HCT116 (cell line): ENCODE results near the gene C12orf75.

Source experiments
- EZH2phosphoT487 ChIP-seq: fragments of 200-600 bp; IDR thresholded peaks from 2 replicates; pipeline ENCODE4 v1.6.1; 2018; ENCODE audit warnings: antibody characterized with exemption, borderline replicate concordance
- POLR2A ChIP-seq: IDR thresholded peaks from 2 replicates; pipeline ENCODE4 v1.7.0; 2011; ENCODE audit warnings: borderline replicate concordance; ENCODE audit not compliant: insufficient read depth, insufficient read length; ENCODE audit errors: extremely low read depth
- POLR2AphosphoS5 ChIP-seq: IDR thresholded peaks from 2 replicates; pipeline ENCODE4 v1.6.1; 2011; ENCODE audit warnings: mild to moderate bottlenecking, low read depth, low read length, moderate library complexity
- RAD21 ChIP-seq: IDR thresholded peaks from 2 replicates; pipeline ENCODE4 v1.6.1; 2012; ENCODE audit warnings: low read depth, mild to moderate bottlenecking
- SIN3A ChIP-seq: IDR thresholded peaks from 2 replicates; pipeline ENCODE4 v1.6.1; 2012; ENCODE audit warnings: low read depth
- TF ChIP-seq, protein P1 (sequence below), 3 experiments: fragments of 200-600 bp in 1 of 3; sonication (generic) in 1 of 3; IDR thresholded peaks in 2 of 3; conservative IDR thresholded peaks in 1 of 3; 2 replicates each; pipeline ENCODE4 v1.5.1; 2012 to 2017; ENCODE audit warnings: low read depth in 2 of 3, low read length in 2 of 3, antibody characterized with exemption in 1 of 3, borderline replicate concordance in 1 of 3, control low read depth in 1 of 3, mild to moderate bottlenecking in 1 of 3, mixed read lengths in 1 of 3, mixed run types in 1 of 3, moderate library complexity in 1 of 3; ENCODE audit not compliant: insufficient read depth in 1 of 3

- no peak for TF ChIP-seq EZH2phosphoT487
- no peak for TF ChIP-seq SIN3A
- TF ChIP-seq, protein P1, sequence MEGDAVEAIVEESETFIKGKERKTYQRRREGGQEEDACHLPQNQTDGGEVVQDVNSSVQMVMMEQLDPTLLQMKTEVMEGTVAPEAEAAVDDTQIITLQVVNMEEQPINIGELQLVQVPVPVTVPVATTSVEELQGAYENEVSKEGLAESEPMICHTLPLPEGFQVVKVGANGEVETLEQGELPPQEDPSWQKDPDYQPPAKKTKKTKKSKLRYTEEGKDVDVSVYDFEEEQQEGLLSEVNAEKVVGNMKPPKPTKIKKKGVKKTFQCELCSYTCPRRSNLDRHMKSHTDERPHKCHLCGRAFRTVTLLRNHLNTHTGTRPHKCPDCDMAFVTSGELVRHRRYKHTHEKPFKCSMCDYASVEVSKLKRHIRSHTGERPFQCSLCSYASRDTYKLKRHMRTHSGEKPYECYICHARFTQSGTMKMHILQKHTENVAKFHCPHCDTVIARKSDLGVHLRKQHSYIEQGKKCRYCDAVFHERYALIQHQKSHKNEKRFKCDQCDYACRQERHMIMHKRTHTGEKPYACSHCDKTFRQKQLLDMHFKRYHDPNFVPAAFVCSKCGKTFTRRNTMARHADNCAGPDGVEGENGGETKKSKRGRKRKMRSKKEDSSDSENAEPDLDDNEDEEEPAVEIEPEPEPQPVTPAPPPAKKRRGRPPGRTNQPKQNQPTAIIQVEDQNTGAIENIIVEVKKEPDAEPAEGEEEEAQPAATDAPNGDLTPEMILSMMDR (IDR thresholded peaks at IDR 0.05 in 2 of 3, conservative IDR thresholded peaks at IDR 0.05 in 1 of 3; ENCODE audit: borderline replicate concordance in 1 of 3, insufficient read depth in 1 of 3, low read depth in 2 of 3, low read length in 2 of 3), result no peak
- no peak for TF ChIP-seq POLR2A
- no peak for TF ChIP-seq RAD21
- TF ChIP-seq POLR2AphosphoS5, result no peak
These were observed 66.5 kb downstream of the C12orf75 start for GRCh38 chr12:105396983-105397382.
